OCI-LY1 (cell line): ENCODE data around the gene MBOAT1.

Experiments
- EZH2 ChIP-seq: fragments of 200-600 bp; sonication (generic), shearing (Covaris generic); IDR thresholded peaks from 2 replicates; pipeline ENCODE4 v1.8.0; 2017; ENCODE audit warnings: borderline replicate concordance, mixed run types, mild to moderate bottlenecking, antibody characterized with exemption, low read length, moderate library complexity, mixed read lengths
- TF ChIP-seq, protein P1 (sequence below): fragments of 200-600 bp; sonication (generic), shearing (Covaris generic); IDR thresholded peaks from 2 replicates; pipeline ENCODE4 v1.5.1; 2017; ENCODE audit warnings: mild to moderate bottlenecking, antibody characterized with exemption, low read length, moderate library complexity, mixed read lengths

DNA sequence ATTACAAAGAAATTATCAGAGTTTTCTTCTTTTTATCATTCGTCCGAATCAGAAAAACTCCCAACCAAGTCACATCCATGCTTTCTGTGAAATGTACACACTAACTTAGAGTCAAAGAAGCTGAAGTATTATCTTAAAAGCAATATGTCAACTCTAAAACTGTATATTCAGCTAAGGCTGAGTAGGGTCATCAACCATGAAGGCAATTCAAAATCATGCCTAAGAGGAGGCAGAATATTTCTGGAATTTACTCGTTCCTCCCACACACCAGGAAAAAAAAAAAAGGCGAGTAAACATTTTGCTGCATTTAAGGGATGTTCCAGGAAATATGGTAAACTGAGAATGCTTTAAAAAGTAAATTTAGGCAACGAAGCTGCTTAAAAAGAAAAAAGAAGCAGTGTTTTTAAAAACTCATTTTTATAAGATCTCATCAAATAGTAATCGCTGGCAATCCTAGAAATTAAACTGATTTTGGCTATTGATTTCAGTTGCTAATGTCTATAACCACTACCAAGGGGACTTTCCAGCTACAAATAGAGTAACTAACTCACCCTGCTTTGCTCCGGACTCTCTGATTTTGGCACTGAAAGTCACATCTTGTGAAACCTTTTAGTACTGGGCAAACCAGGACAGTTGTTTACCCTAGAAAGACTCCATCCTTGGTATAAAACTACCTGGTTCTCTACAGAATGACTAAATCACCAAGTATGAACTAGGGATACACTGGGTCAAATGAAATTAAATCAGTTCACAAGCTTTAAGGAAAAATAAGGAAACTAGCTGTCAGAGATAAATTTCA is 82.8 kb downstream of the MBOAT1 start:
- TF ChIP-seq, protein P1, sequence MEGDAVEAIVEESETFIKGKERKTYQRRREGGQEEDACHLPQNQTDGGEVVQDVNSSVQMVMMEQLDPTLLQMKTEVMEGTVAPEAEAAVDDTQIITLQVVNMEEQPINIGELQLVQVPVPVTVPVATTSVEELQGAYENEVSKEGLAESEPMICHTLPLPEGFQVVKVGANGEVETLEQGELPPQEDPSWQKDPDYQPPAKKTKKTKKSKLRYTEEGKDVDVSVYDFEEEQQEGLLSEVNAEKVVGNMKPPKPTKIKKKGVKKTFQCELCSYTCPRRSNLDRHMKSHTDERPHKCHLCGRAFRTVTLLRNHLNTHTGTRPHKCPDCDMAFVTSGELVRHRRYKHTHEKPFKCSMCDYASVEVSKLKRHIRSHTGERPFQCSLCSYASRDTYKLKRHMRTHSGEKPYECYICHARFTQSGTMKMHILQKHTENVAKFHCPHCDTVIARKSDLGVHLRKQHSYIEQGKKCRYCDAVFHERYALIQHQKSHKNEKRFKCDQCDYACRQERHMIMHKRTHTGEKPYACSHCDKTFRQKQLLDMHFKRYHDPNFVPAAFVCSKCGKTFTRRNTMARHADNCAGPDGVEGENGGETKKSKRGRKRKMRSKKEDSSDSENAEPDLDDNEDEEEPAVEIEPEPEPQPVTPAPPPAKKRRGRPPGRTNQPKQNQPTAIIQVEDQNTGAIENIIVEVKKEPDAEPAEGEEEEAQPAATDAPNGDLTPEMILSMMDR = no peak
- TF ChIP-seq EZH2 = no peak
